H1 (cell line): ENCODE measurements around the gene P3H3. TPM values are rescaled to one million over a fixed set of nuclear protein-coding genes. Genes with fewer than 3 reads are reported as not detected.

ENCODE experiments used
- ASH2L ChIP-seq: fragments of 200-600, 300-600 bp; sonication (generic); IDR thresholded peaks from one replicate; pipeline ENCODE4 v1.7.1; 2017; ENCODE audit warnings: low read length
- CBX8 ChIP-seq: fragments of 300-800, 300-1000 bp; sonication (generic); IDR thresholded peaks from 2 replicates; pipeline ENCODE4 v1.7.1; 2016; ENCODE audit warnings: low read depth, low read length, borderline replicate concordance
- CEBPB ChIP-seq: IDR thresholded peaks from 2 replicates; pipeline ENCODE4 v1.6.1; 2012; ENCODE audit warnings: low read depth, low read length
- CHD1 ChIP-seq: IDR thresholded peaks from 2 replicates; pipeline ENCODE4 v1.6.1; 2012; ENCODE audit warnings: low read depth, low read length, improper control_type of control experiment
- EGR1 ChIP-seq: IDR thresholded peaks from 2 replicates; pipeline ENCODE4 v1.6.1; 2011; ENCODE audit warnings: low read depth, low read length, borderline replicate concordance
- GTF2F1 ChIP-seq: IDR thresholded peaks from 2 replicates; pipeline ENCODE4 v1.6.1; 2012; ENCODE audit warnings: low read depth, low read length, improper control_type of control experiment, borderline replicate concordance
- HDAC2 ChIP-seq, 2 experiments: fragments of 300-600 bp in 1 of 2; sonication (generic) in 1 of 2; IDR thresholded peaks; 2 replicates each; pipeline ENCODE4 v1.6.1; 2011 to 2012; ENCODE audit warnings: low read depth in 2 of 2, low read length in 2 of 2, mild to moderate bottlenecking in 2 of 2, moderate library complexity in 2 of 2, borderline replicate concordance in 1 of 2, inconsistent platforms in 1 of 2
- HDAC6 ChIP-seq: IDR thresholded peaks from one replicate; pipeline ENCODE4 v1.7.1; 2012; ENCODE audit warnings: low read depth, mild to moderate bottlenecking, inconsistent platforms, low read length, moderate library complexity
- JUN ChIP-seq: IDR thresholded peaks from 2 replicates; pipeline ENCODE4 v1.6.1; 2011; ENCODE audit warnings: low read depth, mild to moderate bottlenecking, improper control_type of control experiment, low read length
- KDM1A ChIP-seq: fragments of 200-600, 300-600 bp; sonication (generic); IDR thresholded peaks from 2 replicates; pipeline ENCODE4 v1.7.1; 2016; ENCODE audit warnings: mild to moderate bottlenecking, low read length, borderline replicate concordance
- NANOG ChIP-seq: IDR thresholded peaks from 2 replicates; pipeline ENCODE4 v1.6.1; 2011; ENCODE audit warnings: low read length, low read depth, mild to moderate bottlenecking, inconsistent platforms; ENCODE audit not compliant: insufficient read depth, poor library complexity, severe bottlenecking
- RNF2 ChIP-seq: fragments of 200-900, 300-1000 bp; sonication (generic); IDR thresholded peaks from 2 replicates; pipeline ENCODE4 v1.7.1; 2016; ENCODE audit warnings: borderline replicate concordance, low read depth, mild to moderate bottlenecking, antibody characterized with exemption, low read length; ENCODE audit not compliant: poor library complexity, severe bottlenecking; ENCODE audit errors: missing control alignments
- RXRA ChIP-seq: IDR thresholded peaks from 2 replicates; pipeline ENCODE4 v1.6.1; 2011; ENCODE audit warnings: low read depth, mild to moderate bottlenecking, low read length, moderate library complexity; ENCODE audit not compliant: insufficient read depth
- SP1 ChIP-seq: IDR thresholded peaks from 2 replicates; pipeline ENCODE4 v1.6.1; 2011; ENCODE audit warnings: low read depth, low read length
- SRF ChIP-seq: IDR thresholded peaks from 2 replicates; pipeline ENCODE4 v1.6.1; 2011; ENCODE audit warnings: mild to moderate bottlenecking, low read depth, low read length, moderate library complexity
- SUZ12 ChIP-seq: fragments of 200-600 bp; sonication (generic); IDR thresholded peaks from 2 replicates; pipeline ENCODE4 v1.6.1; 2012; ENCODE audit warnings: mild to moderate bottlenecking, inconsistent platforms, low read length, moderate library complexity, mixed read lengths
- polyA plus RNA-seq, 7 experiments: library from polyadenylated mRNA; depleted of rRNA in 3 of 7; stranded (reverse) in 5 of 7; unstranded in 2 of 7; fragments of >200 nt in 5 of 7; fragments of 200-250 nt in 2 of 7; gene quantifications; 1 replicate in 5 of 7; 2 replicates in 1 of 7; 4 replicates in 1 of 7; pipeline versions ENCODE4 v1.2.1 to v1.2.3, GENCODE V29; 2011 to 2013; ENCODE audit warnings: missing spikeins in 2 of 7, mixed read lengths in 2 of 7
- total RNA-seq: library from RNA; stranded (reverse); fragmentation: NEBNext Ultra II Directional; extraction: Animal tissue kit (Norgen Biotek cat#: 25700); gene quantifications from 2 replicates; pipeline ENCODE4 v1.2.1, GENCODE V29; 2021

P3H3 gene
- total and polyA plus RNA-seq, 2 of the 8 experiments (the other 6 are each of a cell fraction or from before 2014, with no cell fraction given): 22.9 to 43.5 TPM

GRCh38 chr12:6872073-6873048 lies 44.2 kb downstream of the P3H3 start (continued):
- TF ChIP-seq SRF: no peak
- TF ChIP-seq SP1: peak; percentile 85
- no peak for TF ChIP-seq RXRA
- no peak for TF ChIP-seq HDAC6
- TF ChIP-seq NANOG: no peak
- no peak for TF ChIP-seq CHD1
- no peak for TF ChIP-seq SUZ12
- peak; percentile 63 to 75; a peak in 2 of 4 replicates for TF ChIP-seq HDAC2 (IDR thresholded peaks at IDR 0.05; ENCODE audit: borderline replicate concordance in 1 of 2, low read depth in 2 of 2, low read length in 2 of 2)
- no peak for TF ChIP-seq KDM1A
- TF ChIP-seq RNF2: no peak
- no peak for TF ChIP-seq CEBPB
- TF ChIP-seq CBX8: no peak
- TF ChIP-seq EGR1: no peak
- TF ChIP-seq JUN: no peak
- TF ChIP-seq ASH2L: no peak
- no peak for TF ChIP-seq GTF2F1
